ENCODE measurements around the gene PRR20C. TPM values are rescaled to one million over a fixed set of nuclear protein-coding genes. Genes with fewer than 3 reads are reported as not detected.

The PRR20C gene
- total RNA-seq, 2 experiments from 2014 or later: not detected

Other genes starting within 250 kb of the PRR20C start
- gene PRR20A, start 13.1 kb upstream of the PRR20C start, total RNA-seq: not detected
- not detected for gene PRR20B, start 6.6 kb upstream of the PRR20C start, total RNA-seq
- not detected for gene PRR20D, start 6.6 kb downstream of the PRR20C start, total RNA-seq
- gene PRR20E, start 13.1 kb downstream of the PRR20C start, total RNA-seq: not detected